ENCODE results near the gene C5orf63.

DNA sequence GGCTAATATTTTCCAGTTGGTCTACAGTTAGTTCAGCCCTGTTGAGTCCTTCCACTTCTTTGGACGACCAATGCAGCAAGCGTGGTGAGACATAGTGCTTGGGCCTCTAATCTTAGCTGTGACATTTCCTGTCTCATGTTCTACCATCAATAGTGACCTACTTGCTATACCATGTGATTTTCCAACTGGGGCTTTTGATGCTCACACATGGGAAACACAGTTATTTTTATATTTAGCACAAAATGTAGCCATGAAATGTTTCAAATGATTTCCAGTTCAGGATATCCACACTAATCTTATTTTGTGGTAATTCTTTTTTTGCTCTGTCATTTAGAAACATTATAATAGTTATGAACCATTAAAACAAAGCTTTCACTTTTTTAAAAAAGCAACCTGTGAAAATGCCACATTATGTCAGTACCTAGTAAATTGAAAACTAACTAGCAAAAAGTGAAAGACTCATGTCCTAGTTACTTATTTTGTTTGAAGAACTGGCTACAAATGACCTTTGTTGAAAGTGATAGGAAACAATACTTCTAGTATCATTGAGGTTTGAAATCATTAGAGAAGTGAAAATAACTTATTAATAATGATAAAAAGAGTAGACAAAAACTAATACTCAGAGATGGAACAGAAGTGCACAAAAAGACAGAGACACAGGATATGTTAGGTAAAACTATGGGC, 61.2 kb downstream of the C5orf63 start:
- TF ChIP-seq, protein P1, sequence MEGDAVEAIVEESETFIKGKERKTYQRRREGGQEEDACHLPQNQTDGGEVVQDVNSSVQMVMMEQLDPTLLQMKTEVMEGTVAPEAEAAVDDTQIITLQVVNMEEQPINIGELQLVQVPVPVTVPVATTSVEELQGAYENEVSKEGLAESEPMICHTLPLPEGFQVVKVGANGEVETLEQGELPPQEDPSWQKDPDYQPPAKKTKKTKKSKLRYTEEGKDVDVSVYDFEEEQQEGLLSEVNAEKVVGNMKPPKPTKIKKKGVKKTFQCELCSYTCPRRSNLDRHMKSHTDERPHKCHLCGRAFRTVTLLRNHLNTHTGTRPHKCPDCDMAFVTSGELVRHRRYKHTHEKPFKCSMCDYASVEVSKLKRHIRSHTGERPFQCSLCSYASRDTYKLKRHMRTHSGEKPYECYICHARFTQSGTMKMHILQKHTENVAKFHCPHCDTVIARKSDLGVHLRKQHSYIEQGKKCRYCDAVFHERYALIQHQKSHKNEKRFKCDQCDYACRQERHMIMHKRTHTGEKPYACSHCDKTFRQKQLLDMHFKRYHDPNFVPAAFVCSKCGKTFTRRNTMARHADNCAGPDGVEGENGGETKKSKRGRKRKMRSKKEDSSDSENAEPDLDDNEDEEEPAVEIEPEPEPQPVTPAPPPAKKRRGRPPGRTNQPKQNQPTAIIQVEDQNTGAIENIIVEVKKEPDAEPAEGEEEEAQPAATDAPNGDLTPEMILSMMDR (IDR thresholded peaks at IDR 0.05): no peak
- TF ChIP-seq POLR2A (IDR thresholded peaks at IDR 0.05): no peak

All from breast epithelium (tissue), 3 donors.